Keratinocyte (primary cell): ENCODE results near the gene FBXL13.

Experiments
- EZH2 ChIP-seq: IDR thresholded peaks from one replicate; pipeline ENCODE4 v1.6.1; 2012; ENCODE audit warnings: inconsistent platforms, mild to moderate bottlenecking, low read length, moderate library complexity
- TF ChIP-seq, protein P1 (sequence below), 3 experiments: IDR thresholded peaks in 1 of 3; conservative IDR thresholded peaks in 1 of 3; optimal IDR thresholded peaks in 1 of 3; 2 replicates in 2 of 3; 3 replicates in 1 of 3; pipeline versions ENCODE3 to v1.5.1; 2011; ENCODE audit warnings: low read length in 3 of 3, mild to moderate bottlenecking in 3 of 3, moderate library complexity in 2 of 3, control low read depth in 1 of 3, inconsistent platforms in 1 of 3; ENCODE audit not compliant: insufficient read depth in 2 of 3; ENCODE audit errors: extremely low read depth in 1 of 3

DNA sequence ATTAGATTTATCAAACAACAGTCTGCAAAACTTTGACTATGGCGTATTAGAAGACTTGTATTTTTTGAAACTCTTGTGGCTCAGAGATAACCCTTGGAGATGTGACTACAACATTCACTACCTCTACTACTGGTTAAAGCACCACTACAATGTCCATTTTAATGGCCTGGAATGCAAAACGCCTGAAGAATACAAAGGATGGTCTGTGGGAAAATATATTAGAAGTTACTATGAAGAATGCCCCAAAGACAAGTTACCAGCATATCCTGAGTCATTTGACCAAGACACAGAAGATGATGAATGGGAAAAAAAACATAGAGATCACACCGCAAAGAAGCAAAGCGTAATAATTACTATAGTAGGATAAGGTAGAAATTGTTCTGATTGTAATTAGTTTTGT, 130.4 kb downstream of the FBXL13 start:
- TF ChIP-seq, protein P1, sequence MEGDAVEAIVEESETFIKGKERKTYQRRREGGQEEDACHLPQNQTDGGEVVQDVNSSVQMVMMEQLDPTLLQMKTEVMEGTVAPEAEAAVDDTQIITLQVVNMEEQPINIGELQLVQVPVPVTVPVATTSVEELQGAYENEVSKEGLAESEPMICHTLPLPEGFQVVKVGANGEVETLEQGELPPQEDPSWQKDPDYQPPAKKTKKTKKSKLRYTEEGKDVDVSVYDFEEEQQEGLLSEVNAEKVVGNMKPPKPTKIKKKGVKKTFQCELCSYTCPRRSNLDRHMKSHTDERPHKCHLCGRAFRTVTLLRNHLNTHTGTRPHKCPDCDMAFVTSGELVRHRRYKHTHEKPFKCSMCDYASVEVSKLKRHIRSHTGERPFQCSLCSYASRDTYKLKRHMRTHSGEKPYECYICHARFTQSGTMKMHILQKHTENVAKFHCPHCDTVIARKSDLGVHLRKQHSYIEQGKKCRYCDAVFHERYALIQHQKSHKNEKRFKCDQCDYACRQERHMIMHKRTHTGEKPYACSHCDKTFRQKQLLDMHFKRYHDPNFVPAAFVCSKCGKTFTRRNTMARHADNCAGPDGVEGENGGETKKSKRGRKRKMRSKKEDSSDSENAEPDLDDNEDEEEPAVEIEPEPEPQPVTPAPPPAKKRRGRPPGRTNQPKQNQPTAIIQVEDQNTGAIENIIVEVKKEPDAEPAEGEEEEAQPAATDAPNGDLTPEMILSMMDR (optimal IDR thresholded peaks at IDR 0.05 in 1 of 3, IDR thresholded peaks at IDR 0.05 in 1 of 3, conservative IDR thresholded peaks at IDR 0.05 in 1 of 3; ENCODE audit: extremely low read depth in 1 of 3, insufficient read depth in 2 of 3, low read length in 3 of 3): no peak
- no peak for TF ChIP-seq EZH2
